Right atrium auricular region (tissue), 2 donors: Measurements from ENCODE around the gene ARHGEF33. TPM values are rescaled to one million over a fixed set of nuclear protein-coding genes. Genes with fewer than 3 reads are reported as not detected.
"Not testable (repeated sequence)": the region's sequence is repeated elsewhere in the genome, so short reads cannot be mapped to it uniquely, and the experiment has no call there.

Experiments
- DNase-seq: peaks from one replicate; pipeline ENCODE4 v3.0.0-alpha.2; 2019; ENCODE audit warnings: low spot score
- H3K27ac ChIP-seq, 2 donors: fragments of 200-600 bp; sonication (generic); 1 replicate in 1 of 2; 2 replicates in 1 of 2; pipeline ENCODE4 v1.5.1; 2016 to 2019
- H3K27me3 ChIP-seq, 2 donors: fragments of 200-600 bp; sonication (generic); one replicate each; pipeline versions ENCODE4 v1.5.1 to v1.6.0; 2017 to 2019
- H3K36me3 ChIP-seq: fragments of 200-600 bp; sonication (generic); one replicate; pipeline ENCODE4 v1.5.1; 2016
- H3K4me1 ChIP-seq, 2 donors: fragments of 200-600 bp; sonication (generic); one replicate each; pipeline versions ENCODE4 v1.5.1 to v1.6.0; 2017 to 2019
- H3K4me3 ChIP-seq, 2 donors: fragments of 200-600 bp; sonication (generic); 1 replicate in 1 of 2; 2 replicates in 1 of 2; pipeline ENCODE4 v1.5.1; 2017 to 2019; ENCODE audit warnings: mild to moderate bottlenecking in 1 of 2, moderate library complexity in 1 of 2
- H3K9me3 ChIP-seq, 2 donors: fragments of 200-600 bp; sonication (generic); one replicate each; pipeline ENCODE4 v1.5.1; 2019
- total RNA-seq, 2 donors: library from RNA; depleted of rRNA; stranded (reverse); fragments of >200 nt; gene quantifications; one replicate each; pipeline ENCODE4 v1.1.0, GENCODE V29; 2016
- TF ChIP-seq, protein P1 (sequence below), 2 donors: fragments of 200-600 bp; sonication (generic); IDR thresholded peaks; one replicate each; pipeline ENCODE4 v1.5.1; 2019; ENCODE audit warnings: antibody characterized with exemption in 2 of 2

ARHGEF33 gene
- total RNA-seq, 2 donors from 2014 or later, result 0.24 to 1.0 TPM

DNA sequence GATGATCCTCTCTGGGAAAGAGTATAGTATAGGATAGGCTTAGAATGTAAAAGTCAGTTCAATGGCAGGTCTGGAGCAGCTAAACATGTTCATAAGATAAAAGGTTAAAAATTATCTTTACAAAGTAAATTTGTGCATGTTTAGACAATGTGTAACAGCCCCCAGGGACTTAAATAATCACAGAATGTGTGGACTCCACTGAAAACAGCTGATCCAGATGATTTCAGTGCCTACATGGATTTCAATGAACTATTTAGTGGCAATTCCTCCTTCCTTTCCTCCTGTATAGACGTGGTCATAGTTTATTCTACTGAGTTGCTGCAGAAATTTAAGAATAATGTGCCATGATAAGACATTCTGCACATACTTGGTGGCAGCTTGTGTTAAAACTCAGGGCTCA is 42.9 kb downstream of the ARHGEF33 start:
- H3K27ac ChIP-seq, result no peak overlapping the region
- no peaks in the 10 kb centered on the region for H3K27me3 ChIP-seq
- H3K4me3 ChIP-seq, result no peak overlapping the region
- TF ChIP-seq, protein P1, sequence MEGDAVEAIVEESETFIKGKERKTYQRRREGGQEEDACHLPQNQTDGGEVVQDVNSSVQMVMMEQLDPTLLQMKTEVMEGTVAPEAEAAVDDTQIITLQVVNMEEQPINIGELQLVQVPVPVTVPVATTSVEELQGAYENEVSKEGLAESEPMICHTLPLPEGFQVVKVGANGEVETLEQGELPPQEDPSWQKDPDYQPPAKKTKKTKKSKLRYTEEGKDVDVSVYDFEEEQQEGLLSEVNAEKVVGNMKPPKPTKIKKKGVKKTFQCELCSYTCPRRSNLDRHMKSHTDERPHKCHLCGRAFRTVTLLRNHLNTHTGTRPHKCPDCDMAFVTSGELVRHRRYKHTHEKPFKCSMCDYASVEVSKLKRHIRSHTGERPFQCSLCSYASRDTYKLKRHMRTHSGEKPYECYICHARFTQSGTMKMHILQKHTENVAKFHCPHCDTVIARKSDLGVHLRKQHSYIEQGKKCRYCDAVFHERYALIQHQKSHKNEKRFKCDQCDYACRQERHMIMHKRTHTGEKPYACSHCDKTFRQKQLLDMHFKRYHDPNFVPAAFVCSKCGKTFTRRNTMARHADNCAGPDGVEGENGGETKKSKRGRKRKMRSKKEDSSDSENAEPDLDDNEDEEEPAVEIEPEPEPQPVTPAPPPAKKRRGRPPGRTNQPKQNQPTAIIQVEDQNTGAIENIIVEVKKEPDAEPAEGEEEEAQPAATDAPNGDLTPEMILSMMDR (IDR thresholded peaks at IDR 0.05), result no peak
- DNase-seq, result no peak
- H3K4me1 ChIP-seq, result no peaks in the 10 kb centered on the region
- no peaks in the 10 kb centered on the region for H3K9me3 ChIP-seq
- H3K36me3 ChIP-seq, result no peaks in the 10 kb centered on the region

DNA sequence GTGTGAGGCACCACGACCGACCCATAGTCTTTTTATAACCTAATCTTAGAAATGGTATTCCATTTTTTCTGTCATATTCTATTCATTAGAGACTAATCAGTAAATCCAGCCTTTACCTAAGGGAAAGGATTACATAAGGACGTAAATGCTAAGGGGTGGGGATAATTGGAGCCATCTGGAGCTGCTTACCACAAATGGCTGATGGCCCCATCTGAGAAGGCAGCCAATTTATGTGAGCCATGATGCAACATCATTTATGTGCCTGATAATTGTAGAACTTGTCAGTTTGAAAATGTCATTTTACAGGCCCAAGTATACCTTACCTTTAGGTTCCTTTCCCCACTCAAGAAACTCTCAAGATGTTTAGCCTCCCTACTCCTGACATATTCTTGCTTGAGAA is 44.0 kb downstream of the ARHGEF33 start:
- no peak for DNase-seq
- Histone ChIP-seq H3K4me3 (no peak overlapping the region), H3K9me3 (no peaks in the 10 kb centered on the region), H3K27ac (no peak overlapping the region), H3K36me3 (no peaks in the 10 kb centered on the region), H3K4me1 (no peaks in the 10 kb centered on the region), H3K27me3 (no peaks in the 10 kb centered on the region)
- TF ChIP-seq, protein P1 (IDR thresholded peaks at IDR 0.05), result no peak

GRCh38 chr2:38934742-38935141 is 45.1 kb downstream of the ARHGEF33 start:
- no peak overlapping the region for H3K27ac ChIP-seq
- DNase-seq, result no peak
- no peaks in the 10 kb centered on the region for H3K4me1 ChIP-seq
- TF ChIP-seq, protein P1 (IDR thresholded peaks at IDR 0.05), result no peak
- H3K9me3 ChIP-seq, result no peaks in the 10 kb centered on the region
- no peaks in the 10 kb centered on the region for H3K27me3 ChIP-seq
- no peak overlapping the region for H3K4me3 ChIP-seq
- H3K36me3 ChIP-seq, result no peaks in the 10 kb centered on the region

DNA sequence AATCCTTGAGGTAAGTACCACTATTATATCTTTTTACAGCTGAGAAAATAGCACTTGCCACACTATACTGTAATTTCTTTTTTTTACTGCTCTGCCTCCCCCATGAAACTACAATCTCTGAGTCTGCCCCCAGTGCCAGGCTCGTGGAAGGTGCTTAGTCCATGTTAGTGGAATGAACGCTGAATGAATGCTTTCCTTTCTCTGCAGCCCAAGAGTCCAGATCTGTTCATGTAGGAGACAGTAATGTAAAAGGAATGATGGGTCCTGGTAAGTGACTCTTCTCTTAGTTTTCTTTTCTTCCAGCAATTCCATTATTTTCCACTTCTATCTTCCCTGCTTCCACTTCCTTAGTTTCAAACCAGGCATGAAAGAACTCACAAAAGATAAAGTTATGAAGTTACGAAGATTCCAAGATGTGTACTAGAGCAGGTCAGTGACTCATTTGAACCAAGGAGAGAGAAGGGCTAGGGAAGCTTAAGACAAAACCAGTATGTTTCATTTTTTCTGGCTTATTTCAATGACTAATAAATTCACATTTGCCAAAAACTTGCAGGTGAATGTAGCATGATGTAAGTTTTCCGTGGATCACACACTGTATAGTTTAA is 46.0 kb downstream of the ARHGEF33 start:
- no peaks in the 10 kb centered on the region for H3K27me3 ChIP-seq
- H3K36me3 ChIP-seq, result no peaks in the 10 kb centered on the region
- TF ChIP-seq, protein P1 (IDR thresholded peaks at IDR 0.05), result no peak
- no peak overlapping the region for H3K27ac ChIP-seq
- no peaks in the 10 kb centered on the region for H3K9me3 ChIP-seq
- H3K4me3 ChIP-seq, result no peak overlapping the region
- H3K4me1 ChIP-seq, result no peaks in the 10 kb centered on the region
- DNase-seq, result no peak

DNA sequence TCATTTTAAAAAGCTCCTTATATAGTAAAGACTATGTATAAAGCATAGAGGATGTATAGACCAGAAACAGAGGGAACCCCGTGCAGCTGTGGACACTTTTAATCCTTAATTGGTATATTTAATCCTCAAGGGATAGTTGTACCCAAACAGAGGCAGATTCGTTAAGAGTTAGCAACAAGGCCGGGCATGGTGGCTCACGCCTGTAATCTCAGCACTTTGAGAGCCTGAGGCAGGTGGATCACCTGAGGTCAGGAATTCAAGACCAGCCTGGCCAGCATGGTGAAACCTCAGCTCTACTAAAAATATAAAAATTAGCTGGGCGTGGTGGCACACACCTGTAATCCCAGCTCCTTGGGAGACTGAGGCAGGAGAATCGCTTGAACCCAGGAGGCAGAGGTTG is 46.8 kb downstream of the ARHGEF33 start:
- not testable (repeated sequence) for H3K4me3 ChIP-seq, H3K36me3 ChIP-seq, H3K9me3 ChIP-seq, H3K27ac ChIP-seq, H3K4me1 ChIP-seq, H3K27me3 ChIP-seq, DNase-seq

DNA sequence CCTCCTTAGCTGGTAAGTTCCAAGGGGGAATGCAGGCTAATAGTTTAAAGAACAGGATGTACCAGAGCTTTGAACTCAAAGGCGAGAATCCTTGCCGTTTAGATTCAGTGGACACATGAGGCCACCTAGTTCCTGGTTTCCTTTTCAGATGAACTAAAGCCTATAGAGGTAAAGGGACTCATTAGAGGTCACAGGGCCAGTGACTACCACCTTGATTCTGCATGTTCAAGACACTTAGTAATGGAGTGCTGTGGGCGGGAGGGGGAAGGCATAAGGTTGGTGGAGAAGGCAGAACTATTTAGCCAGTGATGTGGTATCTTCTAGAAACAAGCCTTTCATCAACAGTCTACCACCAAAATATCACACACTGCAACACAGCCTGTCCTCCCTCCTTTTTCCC is 47.9 kb downstream of the ARHGEF33 start:
- H3K4me1 ChIP-seq, result no peaks in the 10 kb centered on the region
- no peak overlapping the region for H3K27ac ChIP-seq
- TF ChIP-seq, protein P1 (IDR thresholded peaks at IDR 0.05), result no peak
- no peak overlapping the region for H3K4me3 ChIP-seq
- H3K27me3 ChIP-seq, result no peaks in the 10 kb centered on the region
- DNase-seq, result no peak
- no peaks in the 10 kb centered on the region for H3K36me3 ChIP-seq
- no peaks in the 10 kb centered on the region for H3K9me3 ChIP-seq
